GM19372 (cell line): Measurements from ENCODE around the gene PLXDC1.

Experiments used
- ATAC-seq: cut with Tn5 transposase; IDR thresholded peaks from one replicate; pipeline ENCODE4 v1.9.1; 2021; ENCODE audit warnings: mild to moderate bottlenecking, low read depth, moderate library complexity; ENCODE audit not compliant: unreplicated experiment

The PLXDC1 gene

GRCh38 chr17:39018267-39019134 lies 132.9 kb downstream of the PLXDC1 start:
- ATAC-seq = no peak

- no peak for ATAC-seq
Measured at GRCh38 chr17:39016193-39017153, 135.0 kb downstream of the PLXDC1 start.

- ATAC-seq = no peak
Measured at GRCh38 chr17:39015546-39015935, 135.9 kb downstream of the PLXDC1 start.

GRCh38 chr17:39014795-39015545 lies 136.5 kb downstream of the PLXDC1 start:
- no peak for ATAC-seq

GRCh38 chr17:39014044-39014794 lies 137.2 kb downstream of the PLXDC1 start:
- no peak for ATAC-seq
